ENCODE results near the gene DNM1.

DNM1 gene

GRCh38 chr9:128274245-128274644 lies 71.1 kb downstream of the DNM1 start:
- H3K27ac ChIP-seq (replicated peaks) = no peak overlapping the region
- no peak for DNase-seq (ENCODE audit: low read depth in 1 of 2, low spot score in 1 of 2)
- H3K27me3 ChIP-seq (ENCODE audit: insufficient read depth, poor library complexity, severe bottlenecking) = no peaks in the 10 kb centered on the region
- TF ChIP-seq POLR2AphosphoS5 (IDR thresholded peaks at IDR 0.05; ENCODE audit: low read depth) (no peak), GABPA (IDR thresholded peaks at IDR 0.05; ENCODE audit: low read depth) (no peak), SPI1 (IDR thresholded peaks at IDR 0.05; ENCODE audit: borderline replicate concordance, low read depth) (no peak)
- TF ChIP-seq, protein P1, sequence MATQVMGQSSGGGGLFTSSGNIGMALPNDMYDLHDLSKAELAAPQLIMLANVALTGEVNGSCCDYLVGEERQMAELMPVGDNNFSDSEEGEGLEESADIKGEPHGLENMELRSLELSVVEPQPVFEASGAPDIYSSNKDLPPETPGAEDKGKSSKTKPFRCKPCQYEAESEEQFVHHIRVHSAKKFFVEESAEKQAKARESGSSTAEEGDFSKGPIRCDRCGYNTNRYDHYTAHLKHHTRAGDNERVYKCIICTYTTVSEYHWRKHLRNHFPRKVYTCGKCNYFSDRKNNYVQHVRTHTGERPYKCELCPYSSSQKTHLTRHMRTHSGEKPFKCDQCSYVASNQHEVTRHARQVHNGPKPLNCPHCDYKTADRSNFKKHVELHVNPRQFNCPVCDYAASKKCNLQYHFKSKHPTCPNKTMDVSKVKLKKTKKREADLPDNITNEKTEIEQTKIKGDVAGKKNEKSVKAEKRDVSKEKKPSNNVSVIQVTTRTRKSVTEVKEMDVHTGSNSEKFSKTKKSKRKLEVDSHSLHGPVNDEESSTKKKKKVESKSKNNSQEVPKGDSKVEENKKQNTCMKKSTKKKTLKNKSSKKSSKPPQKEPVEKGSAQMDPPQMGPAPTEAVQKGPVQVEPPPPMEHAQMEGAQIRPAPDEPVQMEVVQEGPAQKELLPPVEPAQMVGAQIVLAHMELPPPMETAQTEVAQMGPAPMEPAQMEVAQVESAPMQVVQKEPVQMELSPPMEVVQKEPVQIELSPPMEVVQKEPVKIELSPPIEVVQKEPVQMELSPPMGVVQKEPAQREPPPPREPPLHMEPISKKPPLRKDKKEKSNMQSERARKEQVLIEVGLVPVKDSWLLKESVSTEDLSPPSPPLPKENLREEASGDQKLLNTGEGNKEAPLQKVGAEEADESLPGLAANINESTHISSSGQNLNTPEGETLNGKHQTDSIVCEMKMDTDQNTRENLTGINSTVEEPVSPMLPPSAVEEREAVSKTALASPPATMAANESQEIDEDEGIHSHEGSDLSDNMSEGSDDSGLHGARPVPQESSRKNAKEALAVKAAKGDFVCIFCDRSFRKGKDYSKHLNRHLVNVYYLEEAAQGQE (IDR thresholded peaks at IDR 0.05; ENCODE audit: insufficient replicate concordance, low read depth) = no peak
- TF ChIP-seq, protein P2, sequence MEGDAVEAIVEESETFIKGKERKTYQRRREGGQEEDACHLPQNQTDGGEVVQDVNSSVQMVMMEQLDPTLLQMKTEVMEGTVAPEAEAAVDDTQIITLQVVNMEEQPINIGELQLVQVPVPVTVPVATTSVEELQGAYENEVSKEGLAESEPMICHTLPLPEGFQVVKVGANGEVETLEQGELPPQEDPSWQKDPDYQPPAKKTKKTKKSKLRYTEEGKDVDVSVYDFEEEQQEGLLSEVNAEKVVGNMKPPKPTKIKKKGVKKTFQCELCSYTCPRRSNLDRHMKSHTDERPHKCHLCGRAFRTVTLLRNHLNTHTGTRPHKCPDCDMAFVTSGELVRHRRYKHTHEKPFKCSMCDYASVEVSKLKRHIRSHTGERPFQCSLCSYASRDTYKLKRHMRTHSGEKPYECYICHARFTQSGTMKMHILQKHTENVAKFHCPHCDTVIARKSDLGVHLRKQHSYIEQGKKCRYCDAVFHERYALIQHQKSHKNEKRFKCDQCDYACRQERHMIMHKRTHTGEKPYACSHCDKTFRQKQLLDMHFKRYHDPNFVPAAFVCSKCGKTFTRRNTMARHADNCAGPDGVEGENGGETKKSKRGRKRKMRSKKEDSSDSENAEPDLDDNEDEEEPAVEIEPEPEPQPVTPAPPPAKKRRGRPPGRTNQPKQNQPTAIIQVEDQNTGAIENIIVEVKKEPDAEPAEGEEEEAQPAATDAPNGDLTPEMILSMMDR (IDR thresholded peaks at IDR 0.05; ENCODE audit: insufficient read depth, low read length) = no peak
- no peak overlapping the region for H3K4me3 ChIP-seq (replicated peaks; ENCODE audit: insufficient read depth, low read length)

DNA sequence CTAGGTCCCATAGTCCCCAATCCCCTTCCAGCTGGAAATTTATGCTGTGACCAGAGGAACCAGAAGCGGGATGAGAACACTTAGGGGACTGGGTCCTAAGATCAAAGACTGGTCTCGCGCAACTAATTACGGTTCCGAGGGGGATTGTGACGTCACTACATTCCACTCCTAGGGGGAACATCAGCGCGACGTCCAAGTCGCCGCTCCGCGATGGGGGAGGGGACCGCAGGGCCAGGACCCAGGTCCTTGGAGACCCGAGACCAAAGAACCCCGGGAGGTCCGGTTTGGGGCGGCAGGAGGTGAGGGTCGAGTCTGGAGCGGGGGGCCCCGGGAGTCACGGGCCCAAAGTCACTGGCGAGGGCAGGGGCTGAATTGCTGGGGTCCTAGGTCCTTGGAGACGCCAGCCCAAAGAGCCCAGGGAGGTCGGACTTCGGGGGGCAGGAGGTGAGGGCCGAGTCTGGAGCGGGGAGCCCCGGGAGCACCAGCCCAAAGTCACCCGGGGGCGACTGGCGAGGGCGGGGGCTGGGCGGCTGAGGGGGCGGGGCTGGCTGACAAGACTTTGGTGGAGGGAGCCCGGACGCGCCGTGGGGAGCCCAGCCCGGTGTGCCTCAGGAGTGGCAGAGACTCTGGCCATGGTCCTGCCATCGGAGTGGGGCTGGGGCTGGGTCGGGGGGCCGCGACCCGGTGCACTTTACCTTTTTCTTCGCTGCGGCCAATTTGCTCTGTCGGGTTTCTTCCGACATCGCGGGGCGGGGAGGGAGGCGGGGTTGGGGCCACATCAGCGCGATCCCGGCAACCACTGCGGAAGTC lies 72.2 kb downstream of the DNM1 start, which contains the start of gene GOLGA2:
GOLGA2 (minus strand) TSS at position 810 of the 810 bp plus-strand sequence; CDS start at position 779, 31 bp downstream.
- H3K4me3 ChIP-seq (replicated peaks; ENCODE audit: insufficient read depth, low read length) = peak within 1 kb of the TSS; percentile 96
- peak in 1 of 2 experiments; percentile 37 for DNase-seq (ENCODE audit: low read depth in 1 of 2, low spot score in 1 of 2)
- H3K27me3 ChIP-seq (ENCODE audit: insufficient read depth, poor library complexity, severe bottlenecking) = no peaks in the 10 kb centered on the region
- TF ChIP-seq POLR2AphosphoS5 (IDR thresholded peaks at IDR 0.05; ENCODE audit: low read depth) (no peak), SPI1 (IDR thresholded peaks at IDR 0.05; ENCODE audit: borderline replicate concordance, low read depth) (0 out of 2 replicates have a peak, but pooled peaks have one; percentile 73), GABPA (IDR thresholded peaks at IDR 0.05; ENCODE audit: low read depth) (no peak)
- TF ChIP-seq, protein P1 (IDR thresholded peaks at IDR 0.05; ENCODE audit: insufficient replicate concordance, low read depth) = peak; percentile 42
- peak within 1 kb of the TSS; percentile 66 for H3K27ac ChIP-seq (replicated peaks)

- H3K4me3 ChIP-seq (replicated peaks; ENCODE audit: insufficient read depth, low read length) = peak within 1 kb of the TSS; percentile 96
- peak; percentile 97 to 99 for DNase-seq (ENCODE audit: low read depth in 1 of 2, low spot score in 1 of 2)
- TF ChIP-seq SPI1 (IDR thresholded peaks at IDR 0.05; ENCODE audit: borderline replicate concordance, low read depth) (no peak; the same call in 1 of the 2 replicates), GABPA (IDR thresholded peaks at IDR 0.05; ENCODE audit: low read depth) (no peak), POLR2AphosphoS5 (IDR thresholded peaks at IDR 0.05; ENCODE audit: low read depth) (peak; percentile 75)
- TF ChIP-seq, protein P1 (IDR thresholded peaks at IDR 0.05; ENCODE audit: insufficient replicate concordance, low read depth) = peak; percentile 23
- TF ChIP-seq, protein P2 (IDR thresholded peaks at IDR 0.05; ENCODE audit: insufficient read depth, low read length) = no peak
- H3K27ac ChIP-seq (replicated peaks) = peak within 1 kb of the TSS; percentile 66
- H3K27me3 ChIP-seq (ENCODE audit: insufficient read depth, poor library complexity, severe bottlenecking) = no peaks in the 10 kb centered on the region
Measured at GRCh38 chr9:128276008-128276573, 72.9 kb downstream of the DNM1 start, which contains the start of gene SWI5. Gene SWI5, plus strand, starts transcription at chr9:128276276.
